ENCODE results near the gene ITPR1.
A peak's percentile ranks its signal among the peaks of the same experiment; 100 is the strongest.

Gene ITPR1

DNA sequence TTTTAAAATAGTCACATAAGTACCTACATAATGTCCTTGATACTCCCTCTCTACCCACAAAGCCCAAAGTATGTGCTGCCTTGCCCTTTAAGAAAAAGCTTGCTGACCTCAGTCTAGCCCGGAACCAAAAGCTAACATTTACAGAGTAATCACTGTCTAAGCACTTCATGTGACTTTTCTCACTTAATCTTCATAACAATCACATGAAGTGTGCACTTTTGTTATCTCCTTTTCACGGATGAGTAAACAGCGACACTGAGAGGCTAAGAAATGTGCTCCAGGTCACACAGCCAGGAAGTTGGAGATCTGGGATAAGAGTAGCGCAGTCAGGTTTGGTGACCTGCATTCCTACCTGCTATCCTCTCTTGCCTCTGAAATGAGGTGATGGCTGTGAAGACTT lies 194.0 kb downstream of the ITPR1 start (continued):
- TF ChIP-seq ZBTB17 (tag by site-specific recombination; IDR thresholded peaks at IDR 0.05) (no peak), ZNF350 (tag by site-specific recombination; IDR thresholded peaks at IDR 0.05) (no peak), ZNF624 (tag by site-specific recombination; IDR thresholded peaks at IDR 0.05) (no peak), YY2 (tag by site-specific recombination; IDR thresholded peaks at IDR 0.05) (no peak), ZBTB48 (tag by site-specific recombination; IDR thresholded peaks at IDR 0.05) (no peak), ZIC2 (tag by site-specific recombination; IDR thresholded peaks at IDR 0.05) (no peak), ZNF366 (tag by site-specific recombination; conservative IDR thresholded peaks at IDR 0.05) (no peak), ZNF621 (tag by site-specific recombination; IDR thresholded peaks at IDR 0.05) (no peak), ZNF37A (tag by site-specific recombination; IDR thresholded peaks at IDR 0.05) (no peak), ZNF843 (tag by site-specific recombination; IDR thresholded peaks at IDR 0.05) (0 out of 2 replicates have a peak, but pooled peaks have one; percentile 15), GLIS1 (tag by site-specific recombination; IDR thresholded peaks at IDR 0.05) (no peak)
- TF ChIP-seq, protein P1, sequence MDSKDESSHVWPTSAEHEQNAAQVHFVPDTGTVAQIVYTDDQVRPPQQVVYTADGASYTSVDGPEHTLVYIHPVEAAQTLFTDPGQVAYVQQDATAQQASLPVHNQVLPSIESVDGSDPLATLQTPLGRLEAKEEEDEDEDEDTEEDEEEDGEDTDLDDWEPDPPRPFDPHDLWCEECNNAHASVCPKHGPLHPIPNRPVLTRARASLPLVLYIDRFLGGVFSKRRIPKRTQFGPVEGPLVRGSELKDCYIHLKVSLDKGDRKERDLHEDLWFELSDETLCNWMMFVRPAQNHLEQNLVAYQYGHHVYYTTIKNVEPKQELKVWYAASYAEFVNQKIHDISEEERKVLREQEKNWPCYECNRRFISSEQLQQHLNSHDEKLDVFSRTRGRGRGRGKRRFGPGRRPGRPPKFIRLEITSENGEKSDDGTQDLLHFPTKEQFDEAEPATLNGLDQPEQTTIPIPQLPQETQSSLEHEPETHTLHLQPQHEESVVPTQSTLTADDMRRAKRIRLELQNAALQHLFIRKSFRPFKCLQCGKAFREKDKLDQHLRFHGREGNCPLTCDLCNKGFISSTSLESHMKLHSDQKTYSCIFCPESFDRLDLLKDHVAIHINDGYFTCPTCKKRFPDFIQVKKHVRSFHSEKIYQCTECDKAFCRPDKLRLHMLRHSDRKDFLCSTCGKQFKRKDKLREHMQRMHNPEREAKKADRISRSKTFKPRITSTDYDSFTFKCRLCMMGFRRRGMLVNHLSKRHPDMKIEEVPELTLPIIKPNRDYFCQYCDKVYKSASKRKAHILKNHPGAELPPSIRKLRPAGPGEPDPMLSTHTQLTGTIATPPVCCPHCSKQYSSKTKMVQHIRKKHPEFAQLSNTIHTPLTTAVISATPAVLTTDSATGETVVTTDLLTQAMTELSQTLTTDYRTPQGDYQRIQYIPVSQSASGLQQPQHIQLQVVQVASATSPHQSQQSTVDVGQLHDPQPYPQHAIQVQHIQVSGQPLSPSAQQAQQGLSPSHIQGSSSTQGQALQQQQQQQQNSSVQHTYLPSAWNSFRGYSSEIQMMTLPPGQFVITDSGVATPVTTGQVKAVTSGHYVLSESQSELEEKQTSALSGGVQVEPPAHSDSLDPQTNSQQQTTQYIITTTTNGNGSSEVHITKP (tag by site-specific recombination; IDR thresholded peaks at IDR 0.05): no peak

DNA sequence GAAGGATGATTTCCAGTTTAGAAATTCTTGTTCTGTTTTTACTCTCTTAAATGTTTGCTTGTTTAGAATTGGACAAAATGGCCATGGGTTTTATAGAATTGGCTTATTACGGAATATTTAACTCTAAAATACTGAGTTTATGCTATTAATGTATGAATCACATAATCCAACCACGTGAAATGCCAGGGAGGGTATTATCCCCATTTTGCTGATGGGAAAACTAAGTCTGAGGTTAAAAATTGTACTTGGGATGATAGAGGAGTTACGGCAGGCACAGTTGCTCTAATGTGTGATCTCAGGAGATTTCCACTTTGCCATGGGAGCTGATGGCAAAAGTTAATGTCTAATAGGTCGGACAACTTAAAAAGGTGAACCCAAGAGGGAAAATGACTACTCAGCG lies 194.4 kb downstream of the ITPR1 start:
- peaks cover 0 to 42% of the 10 kb centered on the region in 2 experiments; a peak in 1 of 3 replicates for H3K36me3 ChIP-seq (ENCODE audit: control insufficient read depth in 2 of 2, insufficient read depth in 1 of 2, low read length in 2 of 2)
- H3K4me1 ChIP-seq (ENCODE audit: control insufficient read depth, insufficient read depth, low read length): peaks cover 4% of the 10 kb centered on the region; the same call in 1 of the 2 replicates
- H3K9me3 ChIP-seq (ENCODE audit: control insufficient read depth, insufficient read depth, low read depth, low read length): no peaks in the 10 kb centered on the region
- no peak overlapping the region for H3K27ac ChIP-seq (ENCODE audit: extremely low read depth, low read depth, low read length)
- ChIA-PET POLR2A (no interaction called here), CTCF (interaction anchor here (1.5 to 3.2 kb wide), 2 partner anchors 24 to 32 kb away, joined by 9 to 10 read pairs; no protein-coding TSS in a partner anchor)
- TF ChIP-seq ZNF354C (tag by site-specific recombination; IDR thresholded peaks at IDR 0.05; ENCODE audit: borderline replicate concordance, low read depth) (no peak), ZNF239 (tag by site-specific recombination; IDR thresholded peaks at IDR 0.05) (no peak), ZNF621 (tag by site-specific recombination; IDR thresholded peaks at IDR 0.05) (no peak), ZNF114 (tag by site-specific recombination; IDR thresholded peaks at IDR 0.05) (no peak), ZIC2 (tag by site-specific recombination; IDR thresholded peaks at IDR 0.05) (no peak), KLF8 (tag by site-specific recombination; IDR thresholded peaks at IDR 0.05) (no peak), ZNF843 (tag by site-specific recombination; IDR thresholded peaks at IDR 0.05) (no peak), TRIM28 (IDR thresholded peaks at IDR 0.05; ENCODE audit: borderline replicate concordance, low read length) (no peak), ZBTB20 (tag by site-specific recombination; IDR thresholded peaks at IDR 0.05) (no peak), ZBTB7A (tag by site-specific recombination; IDR thresholded peaks at IDR 0.05; ENCODE audit: low read depth) (no peak), ZNF155 (tag by site-specific recombination; IDR thresholded peaks at IDR 0.05) (no peak), ZNF302 (tag by site-specific recombination; IDR thresholded peaks at IDR 0.05; ENCODE audit: low read depth) (no peak), ZSCAN16 (tag by site-specific recombination; IDR thresholded peaks at IDR 0.05) (no peak)
- TF ChIP-seq, protein P2, sequence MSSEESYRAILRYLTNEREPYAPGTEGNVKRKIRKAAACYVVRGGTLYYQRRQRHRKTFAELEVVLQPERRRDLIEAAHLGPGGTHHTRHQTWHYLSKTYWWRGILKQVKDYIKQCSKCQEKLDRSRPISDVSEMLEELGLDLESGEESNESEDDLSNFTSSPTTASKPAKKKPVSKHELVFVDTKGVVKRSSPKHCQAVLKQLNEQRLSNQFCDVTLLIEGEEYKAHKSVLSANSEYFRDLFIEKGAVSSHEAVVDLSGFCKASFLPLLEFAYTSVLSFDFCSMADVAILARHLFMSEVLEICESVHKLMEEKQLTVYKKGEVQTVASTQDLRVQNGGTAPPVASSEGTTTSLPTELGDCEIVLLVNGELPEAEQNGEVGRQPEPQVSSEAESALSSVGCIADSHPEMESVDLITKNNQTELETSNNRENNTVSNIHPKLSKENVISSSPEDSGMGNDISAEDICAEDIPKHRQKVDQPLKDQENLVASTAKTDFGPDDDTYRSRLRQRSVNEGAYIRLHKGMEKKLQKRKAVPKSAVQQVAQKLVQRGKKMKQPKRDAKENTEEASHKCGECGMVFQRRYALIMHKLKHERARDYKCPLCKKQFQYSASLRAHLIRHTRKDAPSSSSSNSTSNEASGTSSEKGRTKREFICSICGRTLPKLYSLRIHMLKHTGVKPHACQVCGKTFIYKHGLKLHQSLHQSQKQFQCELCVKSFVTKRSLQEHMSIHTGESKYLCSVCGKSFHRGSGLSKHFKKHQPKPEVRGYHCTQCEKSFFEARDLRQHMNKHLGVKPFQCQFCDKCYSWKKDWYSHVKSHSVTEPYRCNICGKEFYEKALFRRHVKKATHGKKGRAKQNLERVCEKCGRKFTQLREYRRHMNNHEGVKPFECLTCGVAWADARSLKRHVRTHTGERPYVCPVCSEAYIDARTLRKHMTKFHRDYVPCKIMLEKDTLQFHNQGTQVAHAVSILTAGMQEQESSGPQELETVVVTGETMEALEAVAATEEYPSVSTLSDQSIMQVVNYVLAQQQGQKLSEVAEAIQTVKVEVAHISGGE (tag by site-specific recombination; conservative IDR thresholded peaks at IDR 0.05; ENCODE audit: low read depth): no peak
- TF ChIP-seq, protein P3, sequence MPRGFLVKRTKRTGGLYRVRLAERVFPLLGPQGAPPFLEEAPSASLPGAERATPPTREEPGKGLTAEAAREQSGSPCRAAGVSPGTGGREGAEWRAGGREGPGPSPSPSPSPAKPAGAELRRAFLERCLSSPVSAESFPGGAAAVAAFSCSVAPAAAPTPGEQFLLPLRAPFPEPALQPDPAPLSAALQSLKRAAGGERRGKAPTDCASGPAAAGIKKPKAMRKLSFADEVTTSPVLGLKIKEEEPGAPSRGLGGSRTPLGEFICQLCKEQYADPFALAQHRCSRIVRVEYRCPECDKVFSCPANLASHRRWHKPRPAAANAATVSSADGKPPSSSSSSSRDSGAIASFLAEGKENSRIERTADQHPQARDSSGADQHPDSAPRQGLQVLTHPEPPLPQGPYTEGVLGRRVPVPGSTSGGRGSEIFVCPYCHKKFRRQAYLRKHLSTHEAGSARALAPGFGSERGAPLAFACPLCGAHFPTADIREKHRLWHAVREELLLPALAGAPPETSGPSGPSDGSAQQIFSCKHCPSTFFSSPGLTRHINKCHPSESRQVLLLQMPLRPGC (tag by site-specific recombination; IDR thresholded peaks at IDR 0.05): no peak
- TF ChIP-seq, protein P4, sequence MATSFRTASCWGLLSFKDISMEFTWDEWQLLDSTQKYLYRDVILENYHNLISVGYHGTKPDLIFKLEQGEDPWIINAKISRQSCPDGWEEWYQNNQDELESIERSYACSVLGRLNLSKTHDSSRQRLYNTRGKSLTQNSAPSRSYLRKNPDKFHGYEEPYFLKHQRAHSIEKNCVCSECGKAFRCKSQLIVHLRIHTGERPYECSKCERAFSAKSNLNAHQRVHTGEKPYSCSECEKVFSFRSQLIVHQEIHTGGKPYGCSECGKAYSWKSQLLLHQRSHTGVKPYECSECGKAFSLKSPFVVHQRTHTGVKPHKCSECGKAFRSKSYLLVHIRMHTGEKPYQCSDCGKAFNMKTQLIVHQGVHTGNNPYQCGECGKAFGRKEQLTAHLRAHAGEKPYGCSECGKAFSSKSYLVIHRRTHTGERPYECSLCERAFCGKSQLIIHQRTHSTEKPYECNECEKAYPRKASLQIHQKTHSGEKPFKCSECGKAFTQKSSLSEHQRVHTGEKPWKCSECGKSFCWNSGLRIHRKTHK (tag by site-specific recombination; IDR thresholded peaks at IDR 0.05): no peak
- TF ChIP-seq, protein P5, sequence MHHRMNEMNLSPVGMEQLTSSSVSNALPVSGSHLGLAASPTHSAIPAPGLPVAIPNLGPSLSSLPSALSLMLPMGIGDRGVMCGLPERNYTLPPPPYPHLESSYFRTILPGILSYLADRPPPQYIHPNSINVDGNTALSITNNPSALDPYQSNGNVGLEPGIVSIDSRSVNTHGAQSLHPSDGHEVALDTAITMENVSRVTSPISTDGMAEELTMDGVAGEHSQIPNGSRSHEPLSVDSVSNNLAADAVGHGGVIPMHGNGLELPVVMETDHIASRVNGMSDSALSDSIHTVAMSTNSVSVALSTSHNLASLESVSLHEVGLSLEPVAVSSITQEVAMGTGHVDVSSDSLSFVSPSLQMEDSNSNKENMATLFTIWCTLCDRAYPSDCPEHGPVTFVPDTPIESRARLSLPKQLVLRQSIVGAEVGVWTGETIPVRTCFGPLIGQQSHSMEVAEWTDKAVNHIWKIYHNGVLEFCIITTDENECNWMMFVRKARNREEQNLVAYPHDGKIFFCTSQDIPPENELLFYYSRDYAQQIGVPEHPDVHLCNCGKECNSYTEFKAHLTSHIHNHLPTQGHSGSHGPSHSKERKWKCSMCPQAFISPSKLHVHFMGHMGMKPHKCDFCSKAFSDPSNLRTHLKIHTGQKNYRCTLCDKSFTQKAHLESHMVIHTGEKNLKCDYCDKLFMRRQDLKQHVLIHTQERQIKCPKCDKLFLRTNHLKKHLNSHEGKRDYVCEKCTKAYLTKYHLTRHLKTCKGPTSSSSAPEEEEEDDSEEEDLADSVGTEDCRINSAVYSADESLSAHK (tag by site-specific recombination; IDR thresholded peaks at IDR 0.05): no peak
- no peak overlapping the region for H3K4me3 ChIP-seq (ENCODE audit: low read depth, low read length)

Measured in HEK293 (cell line).